ENCODE results near the gene ZFYVE28.

The ZFYVE28 gene

GRCh38 chr4:2299794-2300193 lies 118.7 kb downstream of the ZFYVE28 start:
- DNase-seq (ENCODE audit: extremely low spot score), result no peak
- TF ChIP-seq PKNOX1 (IDR thresholded peaks at IDR 0.05) (no peak), NFRKB (IDR thresholded peaks at IDR 0.05) (no peak), TARDBP (IDR thresholded peaks at IDR 0.05) (no peak), SP1 (IDR thresholded peaks at IDR 0.05) (no peak), FOXK2 (IDR thresholded peaks at IDR 0.05) (no peak), L3MBTL2 (conservative IDR thresholded peaks at IDR 0.05) (no peak), BHLHE40 (IDR thresholded peaks at IDR 0.05; ENCODE audit: borderline replicate concordance) (no peak), ELF4 (IDR thresholded peaks at IDR 0.05) (no peak), FOXA1 (IDR thresholded peaks at IDR 0.05) (no peak), SUZ12 (IDR thresholded peaks at IDR 0.05) (no peak), ARNT (IDR thresholded peaks at IDR 0.05) (no peak), LEF1 (IDR thresholded peaks at IDR 0.05; ENCODE audit: borderline replicate concordance) (no peak), HDGF (IDR thresholded peaks at IDR 0.05; ENCODE audit: borderline replicate concordance) (no peak)
- ChIA-PET CTCF (no interaction called here), POLR2A (no interaction called here)

- no peak for DNase-seq (ENCODE audit: extremely low spot score)
- ChIA-PET POLR2A (no interaction called here), CTCF (no interaction called here)
- TF ChIP-seq BHLHE40 (IDR thresholded peaks at IDR 0.05; ENCODE audit: borderline replicate concordance) (no peak), FOXM1 (IDR thresholded peaks at IDR 0.05; ENCODE audit: borderline replicate concordance) (no peak), SUZ12 (IDR thresholded peaks at IDR 0.05) (no peak), SP1 (IDR thresholded peaks at IDR 0.05) (no peak), TARDBP (IDR thresholded peaks at IDR 0.05) (no peak), CTBP1 (IDR thresholded peaks at IDR 0.05; ENCODE audit: borderline replicate concordance) (no peak)
These were observed 119.9 kb downstream of the ZFYVE28 start for GRCh38 chr4:2298532-2298991.

GRCh38 chr4:2297606-2298531 lies 120.6 kb downstream of the ZFYVE28 start:
- no peak for DNase-seq (ENCODE audit: extremely low spot score)
- ChIA-PET POLR2A (no interaction called here), CTCF (no interaction called here)
- TF ChIP-seq CTBP1 (IDR thresholded peaks at IDR 0.05; ENCODE audit: borderline replicate concordance), result no peak
- no peak for TF ChIP-seq LEF1 (IDR thresholded peaks at IDR 0.05; ENCODE audit: borderline replicate concordance)
- TF ChIP-seq PKNOX1 (IDR thresholded peaks at IDR 0.05), result no peak
- TF ChIP-seq FOXM1 (IDR thresholded peaks at IDR 0.05; ENCODE audit: borderline replicate concordance), result no peak
- no peak for TF ChIP-seq SUZ12 (IDR thresholded peaks at IDR 0.05)
- no peak for TF ChIP-seq FOXK2 (IDR thresholded peaks at IDR 0.05)
- TF ChIP-seq FOXA1 (IDR thresholded peaks at IDR 0.05), result no peak
- TF ChIP-seq TARDBP (IDR thresholded peaks at IDR 0.05), result no peak
- TF ChIP-seq L3MBTL2 (conservative IDR thresholded peaks at IDR 0.05), result no peak
- TF ChIP-seq BHLHE40 (IDR thresholded peaks at IDR 0.05; ENCODE audit: borderline replicate concordance), result no peak
- TF ChIP-seq ELF4 (IDR thresholded peaks at IDR 0.05), result no peak
- TF ChIP-seq NFRKB (IDR thresholded peaks at IDR 0.05), result no peak
- TF ChIP-seq ZNF384 (IDR thresholded peaks at IDR 0.05), result no peak
- TF ChIP-seq SP1 (IDR thresholded peaks at IDR 0.05), result no peak
- no peak for TF ChIP-seq HDGF (IDR thresholded peaks at IDR 0.05; ENCODE audit: borderline replicate concordance)
- TF ChIP-seq ARNT (IDR thresholded peaks at IDR 0.05), result no peak

GRCh38 chr4:2296631-2297601 lies 121.5 kb downstream of the ZFYVE28 start:
- TF ChIP-seq ARNT (IDR thresholded peaks at IDR 0.05), result no peak
- no peak for TF ChIP-seq SUZ12 (IDR thresholded peaks at IDR 0.05)
- TF ChIP-seq BHLHE40 (IDR thresholded peaks at IDR 0.05; ENCODE audit: borderline replicate concordance), result no peak
- no peak for TF ChIP-seq PKNOX1 (IDR thresholded peaks at IDR 0.05)
- TF ChIP-seq FOXA1 (IDR thresholded peaks at IDR 0.05), result no peak
- no peak for TF ChIP-seq SP1 (IDR thresholded peaks at IDR 0.05)
- TF ChIP-seq LEF1 (IDR thresholded peaks at IDR 0.05; ENCODE audit: borderline replicate concordance), result no peak
- TF ChIP-seq CTBP1 (IDR thresholded peaks at IDR 0.05; ENCODE audit: borderline replicate concordance), result no peak
- no peak for TF ChIP-seq NFRKB (IDR thresholded peaks at IDR 0.05)
- no peak for TF ChIP-seq TARDBP (IDR thresholded peaks at IDR 0.05)
- TF ChIP-seq FOXM1 (IDR thresholded peaks at IDR 0.05; ENCODE audit: borderline replicate concordance), result no peak
- TF ChIP-seq FOXK2 (IDR thresholded peaks at IDR 0.05), result no peak
- no peak for TF ChIP-seq HDGF (IDR thresholded peaks at IDR 0.05; ENCODE audit: borderline replicate concordance)
- ChIA-PET POLR2A (no interaction called here), CTCF (no interaction called here)
- DNase-seq (ENCODE audit: extremely low spot score), result no peak

GRCh38 chr4:2295900-2296442 lies 122.5 kb downstream of the ZFYVE28 start:
- ChIA-PET CTCF (no interaction called here), POLR2A (no interaction called here)
- no peak for DNase-seq (ENCODE audit: extremely low spot score)
- no peak for TF ChIP-seq HDGF (IDR thresholded peaks at IDR 0.05; ENCODE audit: borderline replicate concordance)
- TF ChIP-seq LEF1 (IDR thresholded peaks at IDR 0.05; ENCODE audit: borderline replicate concordance), result no peak
- TF ChIP-seq CTBP1 (IDR thresholded peaks at IDR 0.05; ENCODE audit: borderline replicate concordance), result no peak
- TF ChIP-seq SP1 (IDR thresholded peaks at IDR 0.05), result no peak
- no peak for TF ChIP-seq TARDBP (IDR thresholded peaks at IDR 0.05)
- TF ChIP-seq NFRKB (IDR thresholded peaks at IDR 0.05), result no peak
- no peak for TF ChIP-seq L3MBTL2 (conservative IDR thresholded peaks at IDR 0.05)

Data from HEK293T (cell line).